ENCODE data around the gene RWDD1. TPM values are rescaled to one million over a fixed set of nuclear protein-coding genes. Genes with fewer than 3 reads are reported as not detected.

RWDD1 gene
- total and polyA plus RNA-seq, 2 of the 13 experiments (the other 11 are each of a cell fraction or from before 2014, with no cell fraction given) = 27.4 to 67.1 TPM

DNA sequence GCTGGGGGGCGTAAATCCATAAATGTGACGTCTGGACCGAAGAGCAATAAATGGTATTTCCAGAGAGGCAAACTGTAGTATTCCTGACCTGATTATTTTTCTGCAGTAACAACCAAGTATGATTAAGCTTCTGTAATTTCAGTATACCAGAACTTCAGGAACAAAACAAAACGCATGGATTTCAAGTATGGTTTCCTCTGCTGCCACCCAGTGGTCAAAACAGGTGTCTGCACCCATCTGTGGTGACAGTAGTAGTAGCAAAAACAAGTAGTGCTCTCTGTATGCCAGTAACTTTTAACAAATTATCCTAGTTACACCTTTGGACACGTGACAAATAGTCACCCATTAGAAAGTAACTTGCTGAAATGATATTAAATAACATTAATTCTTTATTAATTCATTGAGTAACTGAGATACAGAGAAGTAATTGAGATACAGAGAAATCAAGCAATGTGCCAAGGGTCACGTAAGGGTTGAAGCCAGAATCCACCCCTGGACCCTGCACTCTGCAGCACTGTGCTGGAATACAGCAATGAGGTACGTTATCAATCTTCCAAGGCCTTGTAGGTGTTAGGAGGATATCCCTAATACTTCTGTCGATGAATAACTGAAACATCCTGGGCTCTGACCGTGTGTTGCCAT is 9.8 kb upstream of the RWDD1 start (continued):
- TF ChIP-seq, protein P1, sequence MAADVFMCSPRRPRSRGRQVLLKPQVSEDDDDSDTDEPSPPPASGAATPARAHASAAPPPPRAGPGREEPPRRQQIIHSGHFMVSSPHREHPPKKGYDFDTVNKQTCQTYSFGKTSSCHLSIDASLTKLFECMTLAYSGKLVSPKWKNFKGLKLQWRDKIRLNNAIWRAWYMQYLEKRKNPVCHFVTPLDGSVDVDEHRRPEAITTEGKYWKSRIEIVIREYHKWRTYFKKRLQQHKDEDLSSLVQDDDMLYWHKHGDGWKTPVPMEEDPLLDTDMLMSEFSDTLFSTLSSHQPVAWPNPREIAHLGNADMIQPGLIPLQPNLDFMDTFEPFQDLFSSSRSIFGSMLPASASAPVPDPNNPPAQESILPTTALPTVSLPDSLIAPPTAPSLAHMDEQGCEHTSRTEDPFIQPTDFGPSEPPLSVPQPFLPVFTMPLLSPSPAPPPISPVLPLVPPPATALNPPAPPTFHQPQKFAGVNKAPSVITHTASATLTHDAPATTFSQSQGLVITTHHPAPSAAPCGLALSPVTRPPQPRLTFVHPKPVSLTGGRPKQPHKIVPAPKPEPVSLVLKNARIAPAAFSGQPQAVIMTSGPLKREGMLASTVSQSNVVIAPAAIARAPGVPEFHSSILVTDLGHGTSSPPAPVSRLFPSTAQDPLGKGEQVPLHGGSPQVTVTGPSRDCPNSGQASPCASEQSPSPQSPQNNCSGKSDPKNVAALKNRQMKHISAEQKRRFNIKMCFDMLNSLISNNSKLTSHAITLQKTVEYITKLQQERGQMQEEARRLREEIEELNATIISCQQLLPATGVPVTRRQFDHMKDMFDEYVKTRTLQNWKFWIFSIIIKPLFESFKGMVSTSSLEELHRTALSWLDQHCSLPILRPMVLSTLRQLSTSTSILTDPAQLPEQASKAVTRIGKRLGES (CRISPR knock-in tag; IDR thresholded peaks at IDR 0.05; ENCODE audit: borderline replicate concordance) = no peak
- TF ChIP-seq, protein P2, sequence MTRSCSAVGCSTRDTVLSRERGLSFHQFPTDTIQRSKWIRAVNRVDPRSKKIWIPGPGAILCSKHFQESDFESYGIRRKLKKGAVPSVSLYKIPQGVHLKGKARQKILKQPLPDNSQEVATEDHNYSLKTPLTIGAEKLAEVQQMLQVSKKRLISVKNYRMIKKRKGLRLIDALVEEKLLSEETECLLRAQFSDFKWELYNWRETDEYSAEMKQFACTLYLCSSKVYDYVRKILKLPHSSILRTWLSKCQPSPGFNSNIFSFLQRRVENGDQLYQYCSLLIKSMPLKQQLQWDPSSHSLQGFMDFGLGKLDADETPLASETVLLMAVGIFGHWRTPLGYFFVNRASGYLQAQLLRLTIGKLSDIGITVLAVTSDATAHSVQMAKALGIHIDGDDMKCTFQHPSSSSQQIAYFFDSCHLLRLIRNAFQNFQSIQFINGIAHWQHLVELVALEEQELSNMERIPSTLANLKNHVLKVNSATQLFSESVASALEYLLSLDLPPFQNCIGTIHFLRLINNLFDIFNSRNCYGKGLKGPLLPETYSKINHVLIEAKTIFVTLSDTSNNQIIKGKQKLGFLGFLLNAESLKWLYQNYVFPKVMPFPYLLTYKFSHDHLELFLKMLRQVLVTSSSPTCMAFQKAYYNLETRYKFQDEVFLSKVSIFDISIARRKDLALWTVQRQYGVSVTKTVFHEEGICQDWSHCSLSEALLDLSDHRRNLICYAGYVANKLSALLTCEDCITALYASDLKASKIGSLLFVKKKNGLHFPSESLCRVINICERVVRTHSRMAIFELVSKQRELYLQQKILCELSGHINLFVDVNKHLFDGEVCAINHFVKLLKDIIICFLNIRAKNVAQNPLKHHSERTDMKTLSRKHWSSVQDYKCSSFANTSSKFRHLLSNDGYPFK (CRISPR knock-in tag; IDR thresholded peaks at IDR 0.05; ENCODE audit: borderline replicate concordance) = no peak
- TF ChIP-seq, protein P3, sequence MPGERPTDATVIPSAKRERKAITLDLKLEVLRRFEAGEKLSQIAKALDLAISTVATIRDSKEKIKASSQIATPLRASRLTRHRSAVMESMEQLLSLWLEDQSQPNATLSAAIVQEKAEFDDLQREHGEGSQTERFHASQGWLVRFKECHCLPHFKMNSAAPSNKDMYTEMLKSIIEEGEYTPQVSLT (CRISPR knock-in tag; IDR thresholded peaks at IDR 0.05; ENCODE audit: borderline replicate concordance, low read depth) = no peak
- no peak for TF ChIP-seq RBM22 (optimal IDR thresholded peaks at IDR 0.05; ENCODE audit: low read length)
- no peak for TF ChIP-seq LCORL (IDR thresholded peaks at IDR 0.05)
- no peak; the same call in 1 of the 2 replicates for TF ChIP-seq LCORL (CRISPR knock-in tag; IDR thresholded peaks at IDR 0.05)
- TF ChIP-seq PAWR (CRISPR knock-in tag; IDR thresholded peaks at IDR 0.05; ENCODE audit: borderline replicate concordance) = no peak
- peak; percentile 60; the same call in 1 of the 2 replicates for TF ChIP-seq ZNF335 (CRISPR knock-in tag; IDR thresholded peaks at IDR 0.05)
- TF ChIP-seq DR1 (CRISPR knock-in tag; IDR thresholded peaks at IDR 0.05) = no peak
- no peak for TF ChIP-seq ZNF629 (CRISPR knock-in tag; conservative IDR thresholded peaks at IDR 0.05)
- no peak for TF ChIP-seq KDM3A (CRISPR knock-in tag; IDR thresholded peaks at IDR 0.05; ENCODE audit: low read depth)
- no peak for TF ChIP-seq PHF21A (CRISPR knock-in tag; IDR thresholded peaks at IDR 0.05)
- TF ChIP-seq SMYD3 (CRISPR knock-in tag; IDR thresholded peaks at IDR 0.05) = 0 out of 2 replicates have a peak, but pooled peaks have one; percentile 29
- no peak for TF ChIP-seq FOXK2 (IDR thresholded peaks at IDR 0.05)
- TF ChIP-seq, protein P4, sequence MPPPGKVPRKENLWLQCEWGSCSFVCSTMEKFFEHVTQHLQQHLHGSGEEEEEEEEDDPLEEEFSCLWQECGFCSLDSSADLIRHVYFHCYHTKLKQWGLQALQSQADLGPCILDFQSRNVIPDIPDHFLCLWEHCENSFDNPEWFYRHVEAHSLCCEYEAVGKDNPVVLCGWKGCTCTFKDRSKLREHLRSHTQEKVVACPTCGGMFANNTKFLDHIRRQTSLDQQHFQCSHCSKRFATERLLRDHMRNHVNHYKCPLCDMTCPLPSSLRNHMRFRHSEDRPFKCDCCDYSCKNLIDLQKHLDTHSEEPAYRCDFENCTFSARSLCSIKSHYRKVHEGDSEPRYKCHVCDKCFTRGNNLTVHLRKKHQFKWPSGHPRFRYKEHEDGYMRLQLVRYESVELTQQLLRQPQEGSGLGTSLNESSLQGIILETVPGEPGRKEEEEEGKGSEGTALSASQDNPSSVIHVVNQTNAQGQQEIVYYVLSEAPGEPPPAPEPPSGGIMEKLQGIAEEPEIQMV (CRISPR knock-in tag; IDR thresholded peaks at IDR 0.05; ENCODE audit: low read depth) = 0 out of 2 replicates have a peak, but pooled peaks have one; percentile 30
- TF ChIP-seq, protein P5, sequence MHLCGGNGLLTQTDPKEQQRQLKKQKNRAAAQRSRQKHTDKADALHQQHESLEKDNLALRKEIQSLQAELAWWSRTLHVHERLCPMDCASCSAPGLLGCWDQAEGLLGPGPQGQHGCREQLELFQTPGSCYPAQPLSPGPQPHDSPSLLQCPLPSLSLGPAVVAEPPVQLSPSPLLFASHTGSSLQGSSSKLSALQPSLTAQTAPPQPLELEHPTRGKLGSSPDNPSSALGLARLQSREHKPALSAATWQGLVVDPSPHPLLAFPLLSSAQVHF (CRISPR knock-in tag; IDR thresholded peaks at IDR 0.05) = no peak
- TF ChIP-seq, protein P6, sequence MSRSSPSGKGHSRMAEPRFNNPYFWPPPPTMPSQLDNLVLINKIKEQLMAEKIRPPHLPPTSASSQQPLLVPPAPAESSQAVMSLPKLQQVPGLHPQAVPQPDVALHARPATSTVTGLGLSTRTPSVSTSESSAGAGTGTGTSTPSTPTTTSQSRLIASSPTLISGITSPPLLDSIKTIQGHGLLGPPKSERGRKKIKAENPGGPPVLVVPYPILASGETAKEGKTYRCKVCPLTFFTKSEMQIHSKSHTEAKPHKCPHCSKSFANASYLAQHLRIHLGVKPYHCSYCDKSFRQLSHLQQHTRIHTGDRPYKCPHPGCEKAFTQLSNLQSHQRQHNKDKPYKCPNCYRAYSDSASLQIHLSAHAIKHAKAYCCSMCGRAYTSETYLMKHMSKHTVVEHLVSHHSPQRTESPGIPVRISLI (CRISPR knock-in tag; IDR thresholded peaks at IDR 0.05; ENCODE audit: borderline replicate concordance) = no peak
- TF ChIP-seq RORA (CRISPR knock-in tag; IDR thresholded peaks at IDR 0.05) = no peak

All from HepG2 (cell line).